WTC11 (cell line): Measurements from ENCODE around the gene GOLGA7B.

Source experiments
- CREB1 ChIP-seq: sonication (generic); formaldehyde crosslinking; IDR thresholded peaks from 2 replicates; pipeline ENCODE4 v1.8.0; 2023; ENCODE audit warnings: mild to moderate bottlenecking, missing genetic modification reagents
- CTCF ChIP-seq: fragments of 200-600 bp; IDR thresholded peaks from 2 replicates; pipeline ENCODE4 v1.8.0; 2022; ENCODE audit warnings: antibody characterized with exemption
- E2F4 ChIP-seq: sonication (generic); formaldehyde crosslinking; IDR thresholded peaks from 2 replicates; pipeline ENCODE4 v1.8.1; 2022; ENCODE audit warnings: low read depth, mild to moderate bottlenecking, moderate library complexity, missing genetic modification reagents, borderline replicate concordance
- E2F5 ChIP-seq: sonication (generic); formaldehyde crosslinking; IDR thresholded peaks from 2 replicates; pipeline ENCODE4 v1.8.1; 2022; ENCODE audit warnings: mild to moderate bottlenecking, moderate library complexity, missing genetic modification reagents
- FOXP4 ChIP-seq: sonication (generic); formaldehyde crosslinking; IDR thresholded peaks from 2 replicates; pipeline ENCODE4 v1.8.0; 2022; ENCODE audit warnings: mild to moderate bottlenecking, missing genetic modification reagents
- NFYB ChIP-seq: sonication (generic); formaldehyde crosslinking; conservative IDR thresholded peaks from 2 replicates; pipeline ENCODE4 v1.8.0; 2022; ENCODE audit warnings: low read depth, missing genetic modification reagents
- SMAD3 ChIP-seq: sonication (generic); formaldehyde crosslinking; IDR thresholded peaks from 2 replicates; pipeline ENCODE4 v1.8.0; 2022; ENCODE audit warnings: missing genetic modification reagents, mild to moderate bottlenecking, borderline replicate concordance
- USF2 ChIP-seq: sonication (generic); formaldehyde crosslinking; IDR thresholded peaks from 2 replicates; pipeline ENCODE4 v1.8.1; 2023; ENCODE audit warnings: mild to moderate bottlenecking, missing genetic modification reagents, moderate library complexity
- ZNF512 ChIP-seq: sonication (generic); formaldehyde crosslinking; IDR thresholded peaks from 2 replicates; pipeline ENCODE4 v1.8.1; 2022; ENCODE audit warnings: missing genetic modification reagents, borderline replicate concordance
- ZNF671 ChIP-seq: fragments of 250-450 bp; sonication (Bioruptor Pico); IDR thresholded peaks from 2 replicates; pipeline ENCODE4 v1.8.0; 2021; ENCODE audit warnings: mild to moderate bottlenecking
- TF ChIP-seq, protein P1 (sequence below): sonication (generic); formaldehyde crosslinking; conservative IDR thresholded peaks from 2 replicates; pipeline ENCODE4 v1.8.1; 2023; ENCODE audit warnings: mild to moderate bottlenecking, low read depth, missing genetic modification reagents, moderate library complexity
- TF ChIP-seq, protein P2 (sequence below): sonication (generic); formaldehyde crosslinking; IDR thresholded peaks from 2 replicates; pipeline ENCODE4 v1.8.0; 2022; ENCODE audit warnings: mild to moderate bottlenecking, missing genetic modification reagents

DNA sequence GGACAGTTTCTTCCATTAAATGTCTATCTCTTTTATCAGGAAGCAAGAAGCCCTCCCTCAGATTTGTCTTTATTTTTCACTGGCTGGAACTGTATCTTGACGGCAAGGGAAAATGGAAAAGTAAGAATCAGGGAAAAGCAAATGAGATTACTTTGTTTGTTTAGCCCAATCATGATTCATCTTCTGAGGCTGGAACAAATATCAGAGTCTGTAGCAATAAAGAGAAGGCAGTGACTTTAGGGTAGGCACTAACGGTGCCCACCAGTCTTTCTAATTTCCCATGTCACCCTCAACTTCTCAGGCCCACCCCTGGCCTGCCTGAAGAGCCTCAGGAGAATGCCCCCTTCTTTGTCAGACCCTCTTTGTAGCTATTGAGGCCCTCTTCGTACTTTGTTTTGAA is 36.3 kb upstream of the GOLGA7B start:
- TF ChIP-seq CTCF (no peak), ZNF512 (CRISPR knock-in tag) (no peak), E2F4 (CRISPR knock-in tag) (no peak), FOXP4 (CRISPR knock-in tag) (no peak), E2F5 (CRISPR knock-in tag) (no peak), NFYB (no peak), CREB1 (CRISPR knock-in tag) (no peak), ZNF671 (no peak), USF2 (no peak), SMAD3 (CRISPR knock-in tag) (no peak)
- TF ChIP-seq, protein P1, sequence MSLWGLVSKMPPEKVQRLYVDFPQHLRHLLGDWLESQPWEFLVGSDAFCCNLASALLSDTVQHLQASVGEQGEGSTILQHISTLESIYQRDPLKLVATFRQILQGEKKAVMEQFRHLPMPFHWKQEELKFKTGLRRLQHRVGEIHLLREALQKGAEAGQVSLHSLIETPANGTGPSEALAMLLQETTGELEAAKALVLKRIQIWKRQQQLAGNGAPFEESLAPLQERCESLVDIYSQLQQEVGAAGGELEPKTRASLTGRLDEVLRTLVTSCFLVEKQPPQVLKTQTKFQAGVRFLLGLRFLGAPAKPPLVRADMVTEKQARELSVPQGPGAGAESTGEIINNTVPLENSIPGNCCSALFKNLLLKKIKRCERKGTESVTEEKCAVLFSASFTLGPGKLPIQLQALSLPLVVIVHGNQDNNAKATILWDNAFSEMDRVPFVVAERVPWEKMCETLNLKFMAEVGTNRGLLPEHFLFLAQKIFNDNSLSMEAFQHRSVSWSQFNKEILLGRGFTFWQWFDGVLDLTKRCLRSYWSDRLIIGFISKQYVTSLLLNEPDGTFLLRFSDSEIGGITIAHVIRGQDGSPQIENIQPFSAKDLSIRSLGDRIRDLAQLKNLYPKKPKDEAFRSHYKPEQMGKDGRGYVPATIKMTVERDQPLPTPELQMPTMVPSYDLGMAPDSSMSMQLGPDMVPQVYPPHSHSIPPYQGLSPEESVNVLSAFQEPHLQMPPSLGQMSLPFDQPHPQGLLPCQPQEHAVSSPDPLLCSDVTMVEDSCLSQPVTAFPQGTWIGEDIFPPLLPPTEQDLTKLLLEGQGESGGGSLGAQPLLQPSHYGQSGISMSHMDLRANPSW (CRISPR knock-in tag), result no peak
- TF ChIP-seq, protein P2, sequence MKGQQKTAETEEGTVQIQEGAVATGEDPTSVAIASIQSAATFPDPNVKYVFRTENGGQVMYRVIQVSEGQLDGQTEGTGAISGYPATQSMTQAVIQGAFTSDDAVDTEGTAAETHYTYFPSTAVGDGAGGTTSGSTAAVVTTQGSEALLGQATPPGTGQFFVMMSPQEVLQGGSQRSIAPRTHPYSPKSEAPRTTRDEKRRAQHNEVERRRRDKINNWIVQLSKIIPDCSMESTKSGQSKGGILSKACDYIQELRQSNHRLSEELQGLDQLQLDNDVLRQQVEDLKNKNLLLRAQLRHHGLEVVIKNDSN (CRISPR knock-in tag), result no peak
